Stimulated activated CD8-positive, alpha-beta memory T cell treated with anti-CD3 and anti-CD28 coated beads, Interleukin-7, amount 100 ng/mL, for 48 hours (primary cell): ENCODE data around the gene CFAP45.

Source experiments
- DNase-seq, 2 donors: peaks; one replicate each; pipeline ENCODE4 v3.0.0-alpha.2; 2020; ENCODE audit warnings: low read depth in 1 of 2; ENCODE audit errors: extremely low read depth in 1 of 2

The CFAP45 gene

GRCh38 chr1:159828581-159829272 is 71.2 kb downstream of the CFAP45 start:
- no peak for DNase-seq

GRCh38 chr1:159828176-159828575 is 71.8 kb downstream of the CFAP45 start:
- no peak for DNase-seq

GRCh38 chr1:159827549-159827948 is 72.4 kb downstream of the CFAP45 start:
- DNase-seq, result no peak

GRCh38 chr1:159827102-159827490 is 72.9 kb downstream of the CFAP45 start:
- DNase-seq, result no peak

GRCh38 chr1:159826441-159827101 is 73.4 kb downstream of the CFAP45 start, which contains the start of gene SLAMF8:
Gene SLAMF8 (plus strand): TSS chr1:159826873. CDS start chr1:159826899, 26 bp downstream.
- DNase-seq, result peak; percentile 56

GRCh38 chr1:159825564-159825963 is 74.4 kb downstream of the CFAP45 start:
- no peak for DNase-seq

- DNase-seq, result no peak
Observed at GRCh38 chr1:159823406-159823805, 76.6 kb downstream of the CFAP45 start.
